HG03159 (cell line): ENCODE data around the gene BMERB1.
"Not testable (repeated sequence)": the region's sequence is repeated elsewhere in the genome, so short reads cannot be mapped to it uniquely, and the experiment has no call there.

Experiments
- ATAC-seq: cut with Tn5 transposase; IDR thresholded peaks from one replicate; pipeline ENCODE4 v1.9.1; 2021; ENCODE audit warnings: mild to moderate bottlenecking, moderate library complexity; ENCODE audit not compliant: unreplicated experiment

Gene BMERB1

DNA sequence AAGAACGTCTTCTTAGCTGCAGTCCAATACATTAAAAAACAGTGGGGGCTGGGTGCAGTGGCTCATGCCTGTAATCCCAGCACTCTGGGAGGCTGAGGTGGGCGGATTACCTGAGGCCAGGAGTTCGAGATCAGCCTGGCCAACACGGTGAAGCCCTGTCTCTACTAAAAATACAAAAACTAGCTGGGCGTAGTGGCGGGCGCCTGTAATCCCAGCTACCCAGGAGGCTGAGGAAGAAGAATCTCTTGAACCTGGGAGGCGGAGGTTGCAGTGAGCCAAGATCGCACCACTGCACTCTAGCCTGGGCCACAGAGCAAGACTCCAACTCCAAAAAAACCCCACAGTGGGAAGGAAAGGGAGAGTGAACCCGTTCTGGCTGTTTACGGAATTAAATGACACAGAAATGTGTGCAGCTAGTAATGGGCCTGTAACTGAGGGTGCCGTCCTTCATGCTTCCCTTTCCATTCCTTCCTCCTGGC lies 172.9 kb downstream of the BMERB1 start:
- not testable (repeated sequence) for ATAC-seq

DNA sequence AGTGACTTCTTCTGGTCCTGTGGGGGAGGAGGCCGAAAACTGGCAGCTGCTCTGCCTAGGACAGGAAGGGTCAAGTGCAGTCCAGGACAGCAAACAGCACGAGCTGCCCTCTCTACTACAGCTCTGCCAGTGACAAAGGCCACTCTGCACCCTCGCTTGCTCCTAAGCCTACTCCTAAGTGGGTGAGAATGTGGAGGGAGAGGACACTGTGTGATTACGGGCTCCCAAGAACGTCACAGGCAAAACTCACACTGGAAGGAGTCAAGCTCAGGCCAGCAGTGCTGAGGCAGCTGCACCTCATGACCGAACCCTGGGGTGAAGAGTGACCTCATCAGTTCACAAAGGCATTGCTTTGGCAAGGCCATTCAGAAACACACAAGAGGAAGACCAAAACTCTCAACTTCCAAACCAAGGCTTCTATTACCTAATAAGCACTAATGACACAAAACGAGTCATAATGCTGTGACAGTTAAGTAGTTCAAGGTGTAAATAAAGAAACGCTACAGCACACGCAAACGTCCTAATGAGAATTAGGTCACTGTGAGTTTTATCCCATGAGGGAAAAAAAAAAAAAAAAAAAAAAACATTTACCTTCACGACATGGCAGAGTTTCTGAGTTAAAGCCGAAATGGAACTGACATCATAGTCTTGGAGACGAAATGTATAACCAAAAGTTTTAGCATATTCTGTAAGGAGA lies 173.5 kb downstream of the BMERB1 start:
- no peak for ATAC-seq

DNA sequence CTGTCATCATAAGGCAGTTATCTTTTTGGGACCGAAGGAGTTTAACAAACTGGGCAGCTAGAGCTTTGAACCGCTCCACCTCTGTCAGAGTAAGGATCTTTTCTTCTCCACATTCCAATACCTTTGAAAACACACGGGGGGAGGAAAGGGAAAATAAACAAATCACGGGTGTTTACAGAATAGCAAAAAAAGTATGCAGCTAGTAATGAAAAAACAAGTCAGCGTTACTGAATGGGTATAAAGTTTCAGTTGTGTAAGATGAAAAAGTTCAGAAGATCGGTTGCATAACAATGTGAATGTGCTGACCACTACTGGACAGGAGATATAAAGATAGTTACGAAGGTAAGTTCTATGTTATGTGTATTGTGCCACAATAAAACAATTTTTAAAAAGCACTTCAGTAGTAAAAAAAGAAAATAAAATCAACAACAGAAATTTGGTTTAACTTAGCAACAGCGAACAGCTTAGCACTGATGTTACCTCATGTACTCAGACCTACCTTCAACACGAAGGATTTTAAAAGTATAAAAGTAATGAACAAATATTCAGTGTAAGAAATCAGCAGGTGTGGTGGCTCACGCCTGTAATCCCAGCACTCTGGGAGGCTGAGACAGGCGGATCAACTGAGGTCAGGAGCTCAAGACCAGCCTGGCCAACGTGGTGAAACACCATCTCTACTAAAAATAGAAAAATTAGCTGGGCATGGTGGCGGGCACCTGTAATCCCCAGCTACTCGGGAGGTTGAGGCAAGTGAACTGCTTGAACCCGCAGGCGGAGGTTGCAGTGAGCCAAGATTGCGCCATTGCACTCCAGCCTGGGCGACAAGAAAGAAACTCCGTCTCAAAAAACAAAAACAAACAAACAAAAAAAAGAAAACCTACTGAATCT lies 174.3 kb downstream of the BMERB1 start:
- no peak for ATAC-seq

DNA sequence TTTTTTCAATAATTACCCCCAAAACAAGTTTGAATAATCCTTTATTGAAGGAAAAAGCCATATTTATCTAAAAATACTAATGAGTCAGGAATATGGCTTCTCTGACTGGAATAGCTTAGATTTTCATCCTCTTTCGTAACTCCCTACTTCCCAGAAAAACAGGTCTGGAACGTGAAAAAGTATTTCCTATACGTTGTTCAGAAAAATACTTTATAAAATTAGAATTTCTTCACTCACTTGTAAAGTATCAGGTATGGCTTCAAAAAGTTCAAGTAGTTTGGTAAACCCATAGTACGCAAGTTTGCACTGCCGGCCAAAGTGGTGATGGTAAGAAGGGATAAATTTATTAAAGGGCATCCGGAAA lies 174.9 kb downstream of the BMERB1 start:
- no peak for ATAC-seq

DNA sequence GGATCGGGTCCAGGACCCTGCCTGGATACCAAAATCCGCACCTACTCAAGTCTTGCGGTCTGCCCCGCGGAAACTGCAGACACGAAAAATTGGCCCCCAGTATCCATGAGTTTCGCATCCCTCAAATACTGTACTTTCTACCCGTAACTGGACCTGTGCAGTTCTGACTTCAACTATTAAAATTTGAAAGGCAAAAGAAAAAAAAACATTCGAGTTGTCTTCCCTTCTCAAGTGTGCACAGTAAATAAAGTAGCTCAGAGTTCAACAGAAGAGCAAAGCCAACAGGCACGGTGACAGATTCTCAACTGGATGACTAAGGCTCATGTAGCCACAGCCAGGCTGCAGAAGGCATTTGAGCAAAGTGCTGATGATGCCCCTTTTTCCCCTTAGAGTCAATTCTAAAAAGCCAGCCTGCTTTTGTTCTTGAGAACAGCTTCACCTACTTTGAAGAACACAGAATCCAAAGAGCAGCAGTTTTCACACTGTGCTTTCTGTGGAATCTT lies 176.0 kb downstream of the BMERB1 start:
- no peak for ATAC-seq

DNA sequence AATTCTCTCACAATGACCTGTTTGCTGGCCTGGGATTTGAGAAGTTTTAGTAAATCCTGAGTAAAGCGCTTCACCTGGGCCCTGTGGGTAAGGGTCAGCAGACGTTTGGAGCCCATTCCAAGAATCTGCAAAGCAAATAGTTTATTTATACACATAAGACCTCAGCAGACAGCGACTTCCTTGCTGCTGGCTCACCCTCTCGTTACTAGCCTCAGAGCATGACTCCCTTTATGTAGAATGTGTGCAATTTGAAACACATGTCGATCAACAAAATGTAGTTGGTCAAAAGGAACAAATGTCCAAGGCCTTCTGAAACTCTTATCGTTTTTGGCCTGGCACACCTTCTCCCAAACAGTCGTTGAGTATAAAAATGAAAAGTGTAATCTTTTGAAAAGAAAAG lies 177.2 kb downstream of the BMERB1 start:
- no peak for ATAC-seq

DNA sequence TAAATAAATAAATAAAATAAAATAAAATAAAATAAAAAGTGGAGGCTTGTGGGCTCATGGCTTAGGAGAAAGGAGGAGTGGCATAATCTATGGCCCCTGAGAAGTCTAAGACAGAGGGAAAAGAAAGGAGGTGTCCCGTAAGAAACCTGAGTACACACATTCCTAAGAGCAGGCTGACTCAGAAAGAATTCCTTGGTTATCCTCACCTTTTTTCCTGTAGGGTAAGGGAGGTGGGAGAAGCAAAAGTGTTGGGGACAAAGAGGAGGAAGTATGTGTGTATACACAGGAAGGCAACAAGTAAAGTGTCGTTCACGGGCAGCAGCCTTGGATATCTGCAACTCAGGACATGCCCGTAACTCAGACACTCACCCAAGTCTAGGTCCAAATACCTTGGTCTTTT lies 179.3 kb downstream of the BMERB1 start:
- no peak for ATAC-seq

DNA sequence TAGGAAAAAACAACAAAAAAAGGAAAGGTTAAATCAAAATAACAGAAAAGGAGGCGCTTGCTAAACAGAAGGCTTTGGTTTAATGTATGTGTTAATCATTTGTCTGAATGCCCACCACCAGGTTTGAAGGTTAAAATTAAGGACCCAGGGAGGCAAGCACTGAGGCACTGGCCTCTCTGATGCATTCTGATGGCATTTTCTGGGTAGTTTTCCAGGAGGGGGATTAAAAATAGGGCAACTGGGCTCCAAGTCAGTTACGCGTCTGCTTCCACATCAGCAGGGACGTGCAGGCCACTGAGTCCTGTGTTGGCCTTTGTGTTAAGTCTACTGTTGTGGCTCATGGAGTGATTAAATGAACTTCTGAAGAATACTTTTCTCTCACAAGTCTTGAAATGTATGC lies 181.6 kb downstream of the BMERB1 start:
- no peak for ATAC-seq

DNA sequence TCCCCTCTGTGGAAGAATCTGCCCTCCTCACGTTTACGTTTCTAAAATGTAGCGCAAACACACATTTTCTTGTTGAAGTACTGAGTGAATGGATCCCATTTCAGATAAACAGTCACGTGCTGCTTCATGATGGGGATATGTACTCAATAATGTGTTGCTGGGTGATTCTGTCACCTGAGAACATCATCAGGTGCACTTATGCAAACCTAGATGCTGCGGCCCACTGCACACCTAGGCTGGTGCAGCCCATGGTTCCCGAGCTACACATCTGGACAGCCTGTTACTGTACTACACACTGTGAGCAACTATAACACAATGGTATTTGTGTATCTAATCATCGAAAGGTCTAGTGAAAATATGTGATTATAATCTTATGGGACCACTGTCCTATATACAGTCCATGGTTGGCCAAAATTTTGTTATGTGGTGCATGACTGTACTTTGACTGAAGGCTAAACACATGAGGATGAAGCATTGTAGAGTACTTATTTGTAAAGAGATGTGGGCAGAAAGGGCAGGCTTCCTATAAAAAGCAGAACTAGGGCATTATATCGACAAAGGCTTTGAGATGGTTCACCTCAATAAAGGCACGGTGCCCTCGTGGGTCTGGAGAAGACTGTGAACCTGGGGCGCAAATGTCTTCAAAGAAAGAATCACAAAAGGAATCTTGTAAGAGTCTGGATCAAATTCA lies 182.2 kb downstream of the BMERB1 start:
- ATAC-seq = no peak

DNA sequence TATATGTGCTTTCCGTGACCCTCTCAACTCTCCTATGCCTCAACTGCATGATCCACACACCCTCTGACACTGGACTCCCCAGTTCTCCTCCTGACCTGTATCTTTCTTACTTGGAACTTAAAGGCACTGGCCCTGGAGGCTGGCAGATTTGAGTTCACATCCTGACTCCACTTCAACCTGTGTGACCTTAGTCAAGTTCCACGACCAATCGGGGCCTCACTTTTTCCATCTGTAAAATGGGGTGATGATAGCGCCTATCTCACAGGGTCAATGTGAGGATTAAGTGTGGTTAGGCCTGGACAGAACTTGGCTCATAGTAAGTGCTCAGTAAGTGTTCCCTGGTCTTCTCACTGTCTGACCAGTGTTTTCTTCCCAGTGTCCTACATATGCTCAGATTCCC lies 183.5 kb downstream of the BMERB1 start:
- ATAC-seq = no peak

DNA sequence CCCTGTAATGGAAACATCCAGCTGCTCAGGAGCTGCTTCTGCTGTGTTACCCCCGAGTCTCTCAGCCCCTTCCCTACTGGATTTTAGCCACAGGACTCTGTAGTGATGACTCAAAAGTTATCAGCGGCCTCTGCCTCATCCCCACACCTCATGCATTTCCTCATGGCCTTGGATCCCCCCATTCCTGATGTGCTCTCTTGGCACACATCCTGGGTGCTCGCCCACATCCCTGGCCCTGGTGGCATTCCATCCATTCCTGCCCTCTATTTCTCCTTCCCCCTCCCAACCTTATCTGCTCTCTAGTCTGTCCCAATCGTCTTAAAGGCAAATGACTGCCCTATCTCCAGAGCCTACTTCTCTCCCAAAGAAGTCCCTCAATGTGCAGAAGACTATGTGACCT lies 184.0 kb downstream of the BMERB1 start:
- no peak for ATAC-seq

DNA sequence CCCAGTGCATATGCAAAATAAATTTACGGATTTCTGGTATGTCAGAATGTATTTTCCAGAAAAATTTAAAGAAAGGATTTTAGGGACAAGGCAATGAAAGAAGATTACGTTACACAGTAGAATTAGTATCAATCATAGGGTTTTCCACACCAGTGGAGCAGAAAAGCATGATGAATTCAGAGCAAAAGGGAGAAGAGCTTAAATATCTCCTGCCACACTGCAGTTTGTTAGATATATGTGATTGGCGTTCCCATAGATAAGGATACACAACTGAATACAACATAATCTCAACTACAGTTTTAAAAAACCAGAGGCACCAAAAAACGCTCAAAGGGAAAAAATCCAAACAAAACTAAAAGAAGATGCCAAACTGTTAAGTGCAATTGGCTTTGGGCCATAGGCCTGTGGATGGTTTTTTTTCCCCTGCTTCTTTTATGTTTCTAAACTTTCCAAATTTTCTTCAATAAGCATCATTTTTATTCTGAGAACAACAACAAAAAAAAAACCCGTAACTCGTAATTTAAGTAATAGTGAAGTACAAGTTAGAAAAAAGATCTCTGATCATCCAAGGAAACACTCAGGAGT lies 186.3 kb downstream of the BMERB1 start:
- no peak for ATAC-seq

DNA sequence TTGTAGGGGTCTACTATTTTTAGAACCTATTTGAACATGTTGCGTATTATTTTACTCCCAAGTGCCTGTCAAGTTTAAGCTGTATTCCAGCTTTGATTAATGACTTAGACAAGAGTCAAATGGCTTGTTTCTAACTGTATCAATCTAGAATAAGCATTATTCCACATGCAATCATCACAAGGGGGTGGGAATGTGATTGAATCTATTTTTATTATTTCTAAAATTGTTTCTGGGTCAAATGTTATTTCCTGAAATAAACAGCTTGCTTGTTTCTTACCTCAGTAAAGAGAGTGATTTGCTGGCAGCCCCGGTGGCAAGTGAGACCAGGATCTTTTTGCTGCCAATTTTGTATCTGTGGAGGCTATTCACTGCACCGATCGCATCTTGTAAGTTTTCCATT lies 187.1 kb downstream of the BMERB1 start:
- ATAC-seq = no peak

DNA sequence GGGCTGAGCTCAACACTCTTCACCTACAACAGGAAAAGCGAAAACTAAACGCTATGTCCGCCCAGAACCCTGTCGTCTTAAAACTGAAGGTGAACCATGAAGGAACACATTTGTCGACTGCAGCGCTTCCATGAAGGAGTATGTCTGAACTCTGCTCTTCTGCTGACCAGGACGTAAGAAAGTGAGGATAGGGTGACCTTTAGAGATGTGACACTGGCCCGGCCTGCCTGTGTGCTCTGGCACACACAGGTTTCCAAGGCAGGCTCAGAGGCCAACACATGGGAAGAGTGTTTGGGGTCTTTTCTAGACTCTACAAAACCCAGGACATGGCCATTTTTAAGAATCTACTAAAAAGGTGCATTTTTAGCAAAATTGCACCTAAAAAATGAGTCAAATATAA lies 187.5 kb downstream of the BMERB1 start:
- no peak for ATAC-seq

DNA sequence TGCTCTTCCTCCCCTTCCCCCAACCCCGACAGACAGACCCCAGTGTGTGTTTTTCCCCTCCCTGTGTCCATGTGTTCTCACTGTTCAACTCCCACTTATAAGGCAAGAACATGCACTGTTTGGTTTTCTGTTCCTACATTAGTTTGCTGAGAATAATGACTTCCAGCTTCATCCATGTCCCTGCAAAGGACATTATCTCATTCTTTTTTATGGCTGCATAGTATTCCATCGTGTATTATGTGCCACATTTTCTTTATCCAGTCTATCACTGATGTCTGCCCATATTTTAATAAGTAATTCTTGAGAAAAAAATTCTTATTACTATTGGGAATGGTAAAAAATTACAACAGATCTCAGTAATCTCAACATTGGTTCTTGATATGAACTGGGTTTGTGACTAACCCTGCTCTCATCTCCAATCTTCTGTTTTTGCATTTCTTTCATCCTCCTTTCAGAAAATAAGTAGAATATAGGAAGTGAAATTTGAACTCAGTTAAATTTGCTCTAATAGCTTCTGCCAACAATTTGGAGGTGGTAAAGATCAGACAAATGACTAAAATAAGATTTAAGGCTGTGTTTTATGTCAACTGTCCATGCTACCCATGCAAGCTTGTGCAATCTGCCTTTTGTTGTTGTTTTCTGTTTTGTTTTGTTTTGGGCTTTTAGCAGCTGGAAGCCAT lies 197.5 kb downstream of the BMERB1 start:
- no peak for ATAC-seq

DNA sequence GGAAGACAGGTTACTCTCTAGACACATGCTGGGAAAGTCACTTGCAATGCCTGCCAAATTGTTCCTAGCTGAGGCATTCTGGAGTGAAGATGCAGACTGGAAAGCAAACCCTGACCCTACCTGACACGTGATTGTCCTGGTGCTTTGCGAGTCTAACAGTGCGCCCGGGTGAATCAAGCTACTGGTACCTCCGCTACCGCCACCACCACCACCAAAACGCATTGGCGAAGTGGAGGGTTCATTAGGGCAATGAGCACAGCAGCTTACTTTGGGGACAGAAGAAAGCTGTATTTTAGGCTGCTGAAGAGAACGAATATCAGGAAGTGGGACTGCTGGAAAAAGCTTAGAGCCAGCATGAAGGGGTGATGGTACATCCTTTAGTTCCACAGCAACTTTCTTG lies 201.5 kb downstream of the BMERB1 start:
- ATAC-seq = no peak

DNA sequence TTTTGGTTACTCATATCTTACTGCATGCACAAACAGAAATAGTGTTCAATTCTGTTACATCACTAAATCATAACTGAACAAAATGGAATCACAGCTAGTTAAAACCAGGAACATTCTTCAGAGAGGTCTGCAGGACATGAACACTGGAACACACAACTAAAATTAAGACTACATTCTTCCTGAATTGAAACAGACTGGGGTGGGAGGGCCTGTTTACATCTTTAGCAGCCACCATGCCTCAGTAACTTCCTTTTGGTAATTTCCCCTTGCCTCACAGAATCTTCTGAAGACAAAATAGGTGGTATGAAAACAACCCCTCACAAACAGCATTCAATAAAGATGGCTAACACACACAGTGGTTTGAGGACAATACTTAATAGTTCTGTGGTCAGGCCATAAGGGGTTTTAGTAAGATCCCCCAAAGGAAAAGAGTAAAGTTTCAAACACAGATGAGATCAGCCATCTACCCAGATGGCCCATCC lies 202.0 kb downstream of the BMERB1 start:
- no peak for ATAC-seq
